Dermis microvascular lymphatic vessel endothelial cell (primary cell): Measurements from ENCODE around the gene SPEN. TPM values are rescaled to one million over a fixed set of nuclear protein-coding genes. Genes with fewer than 3 reads are reported as not detected.

ENCODE experiments used
- DNase-seq, 2 donors: peaks; one replicate each; pipeline versions ENCODE4 v3.0.0 to v3.0.0-alpha.2; 2010; ENCODE audit warnings: low read depth in 2 of 2
- total RNA-seq: library from RNA; depleted of rRNA; stranded (reverse); fragments of >200 nt; gene quantifications from 2 replicates; pipeline ENCODE4 v1.2.1, GENCODE V29; 2014

Gene SPEN
- total RNA-seq, 1 donor from 2014 or later: 10.8 TPM

GRCh38 chr1:15947382-15948090, 100.0 kb downstream of the SPEN start:
- DNase-seq: no peak

GRCh38 chr1:15948091-15948591, 100.6 kb downstream of the SPEN start:
- DNase-seq: no peak

GRCh38 chr1:15948595-15949452, 101.3 kb downstream of the SPEN start:
- peak in 1 of 2 donors; percentile 82 for DNase-seq

GRCh38 chr1:15949453-15950245, 102.1 kb downstream of the SPEN start:
- peak; percentile 73 to 94 for DNase-seq

GRCh38 chr1:15950302-15950701, 102.8 kb downstream of the SPEN start:
- no peak for DNase-seq

GRCh38 chr1:15950763-15951295, 103.3 kb downstream of the SPEN start:
- peak; percentile 76 to 80 for DNase-seq

GRCh38 chr1:15951341-15952153, 104.0 kb downstream of the SPEN start:
- no peak for DNase-seq

GRCh38 chr1:15952317-15953258, 105.1 kb downstream of the SPEN start:
- DNase-seq: peak; percentile 44 to 93

GRCh38 chr1:15953294-15953771, 105.8 kb downstream of the SPEN start:
- peak in 1 of 2 donors; percentile 40 for DNase-seq

GRCh38 chr1:15953791-15954241, 106.3 kb downstream of the SPEN start:
- peak in 1 of 2 donors; percentile 34 for DNase-seq

GRCh38 chr1:15954316-15954715, 106.8 kb downstream of the SPEN start:
- no peak for DNase-seq

- no peak for DNase-seq
These were observed 108.0 kb downstream of the SPEN start for GRCh38 chr1:15955552-15955951.

GRCh38 chr1:15956150-15956549, 108.6 kb downstream of the SPEN start:
- DNase-seq: no peak

GRCh38 chr1:15957221-15958095, 110.0 kb downstream of the SPEN start:
- no peak for DNase-seq

GRCh38 chr1:15958111-15958510, 110.6 kb downstream of the SPEN start:
- DNase-seq: peak; percentile 50 to 75

GRCh38 chr1:15958793-15959192, 111.3 kb downstream of the SPEN start:
- peak in 1 of 2 donors; percentile 63 for DNase-seq

- no peak for DNase-seq
These were observed 111.9 kb downstream of the SPEN start for GRCh38 chr1:15959424-15959823.

GRCh38 chr1:15959827-15960446, 112.4 kb downstream of the SPEN start:
- DNase-seq: no peak
